Medulla oblongata (tissue), 1 donor: ENCODE data around the gene NOPCHAP1.

Experiments used
- DNase-seq: peaks from one replicate; pipeline ENCODE4 v3.0.0-alpha.2; 2015; ENCODE audit errors: extremely low spot score

The NOPCHAP1 gene

DNA sequence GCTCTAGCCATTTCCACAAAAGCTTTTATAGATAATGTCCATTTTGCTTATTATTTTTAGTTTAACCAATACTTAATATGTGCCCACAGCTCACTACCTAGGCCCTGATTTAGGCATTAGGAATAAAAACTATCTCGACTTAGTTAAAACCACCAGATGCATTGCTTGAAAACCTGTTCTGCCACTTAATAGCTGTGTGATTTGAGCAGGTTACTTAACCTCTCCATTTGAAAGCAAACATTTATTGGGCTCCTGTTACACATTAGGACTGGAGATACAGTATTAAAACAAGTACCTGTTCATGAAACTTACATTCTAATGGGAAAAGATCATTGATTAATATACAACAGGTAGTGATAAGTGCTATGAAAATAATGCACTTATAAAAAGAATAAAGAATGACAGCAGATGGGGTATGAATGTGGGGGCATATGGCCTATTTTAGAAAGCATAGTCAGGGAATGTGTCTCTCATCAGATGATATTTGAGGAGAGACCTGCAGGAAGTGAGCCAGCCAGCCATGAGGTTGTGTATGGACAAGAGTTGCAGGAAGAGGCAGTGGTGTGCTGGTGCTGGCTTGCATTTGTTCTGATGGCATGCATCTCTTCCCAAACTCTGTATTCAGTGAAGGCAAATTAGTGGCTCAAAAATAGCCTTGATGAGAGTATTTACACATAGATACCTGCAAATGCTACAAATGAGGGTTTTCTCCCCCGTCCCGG lies 34.3 kb downstream of the NOPCHAP1 start:
- no peak for DNase-seq

DNA sequence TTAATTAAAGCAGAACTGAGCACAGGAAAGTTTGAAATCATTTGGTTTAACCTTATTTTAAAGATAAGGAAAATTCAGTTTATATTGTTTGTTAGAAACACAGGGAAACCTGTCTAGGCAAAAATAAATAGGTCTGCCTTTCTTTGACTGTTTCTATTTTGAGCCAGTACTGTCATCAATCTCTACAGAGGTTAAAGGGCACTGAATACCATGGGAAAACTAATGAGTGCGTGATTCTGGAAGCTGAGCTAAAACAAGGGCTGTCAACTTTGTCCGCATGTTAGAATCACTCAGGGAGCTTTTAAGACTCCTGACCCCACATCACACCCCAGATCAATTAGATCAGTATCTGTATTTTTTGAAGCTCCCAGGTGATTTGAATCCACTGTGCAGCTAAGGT lies 38.8 kb downstream of the NOPCHAP1 start:
- DNase-seq, result no peak

- peak; percentile 86 for DNase-seq
These were observed 39.8 kb downstream of the NOPCHAP1 start for GRCh38 chr12:105025890-105026289.

GRCh38 chr12:105026411-105026810 lies 40.3 kb downstream of the NOPCHAP1 start:
- DNase-seq, result no peak

DNA sequence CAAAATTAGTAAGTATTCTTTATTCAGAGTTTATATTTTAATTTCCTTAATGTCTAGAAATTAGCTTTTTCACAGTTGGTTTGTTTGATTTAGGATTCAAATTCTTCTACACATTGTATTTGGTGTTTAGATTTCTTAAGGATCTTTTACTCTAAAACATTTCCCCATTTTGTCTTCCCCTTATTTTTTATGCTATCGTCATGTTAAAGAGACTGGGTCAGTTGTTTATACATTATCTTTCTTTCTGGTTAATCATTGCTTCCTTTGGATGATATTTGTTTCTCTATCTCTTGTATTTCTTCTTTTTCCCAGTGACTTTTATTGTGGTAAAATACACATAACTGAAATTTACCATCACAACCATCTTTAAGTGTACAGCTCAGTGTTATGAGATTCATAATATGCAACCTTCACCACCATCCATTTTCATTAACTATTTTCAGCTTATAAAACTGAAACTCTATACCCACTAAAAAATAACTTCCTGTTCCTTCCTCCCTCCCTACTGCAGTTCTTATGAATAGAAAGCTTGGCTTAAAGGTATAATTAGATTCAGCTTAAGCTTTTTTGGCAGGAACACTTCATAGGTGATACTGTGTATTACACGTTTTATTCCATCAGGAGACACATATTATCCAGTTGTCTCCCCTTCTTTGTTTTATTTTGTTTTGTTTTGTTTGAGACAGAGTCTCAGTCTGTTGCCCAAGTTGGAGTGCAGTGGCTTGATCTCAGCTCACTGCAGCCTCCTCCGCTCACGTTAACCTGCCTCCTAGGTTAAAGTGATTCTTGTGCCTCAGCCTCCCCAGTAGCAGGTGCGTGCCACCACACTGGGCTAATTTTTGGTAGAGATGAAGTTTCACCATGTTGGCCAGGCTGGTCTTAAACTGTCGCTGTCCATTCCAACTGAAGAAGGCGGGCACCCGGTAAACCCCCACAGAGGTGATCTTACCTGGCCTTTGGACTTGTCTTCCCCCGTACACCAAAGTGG lies 45.0 kb downstream of the NOPCHAP1 start:
- DNase-seq, result no peak

GRCh38 chr12:105032703-105033357 lies 46.7 kb downstream of the NOPCHAP1 start:
- no peak for DNase-seq

- no peak for DNase-seq
These were observed 47.7 kb downstream of the NOPCHAP1 start for GRCh38 chr12:105033851-105034250.
